CD4-positive, alpha-beta T cell treated with Interleukin-2 at 100 ng/mL for 4 hours (primary cell): ENCODE measurements around the gene SLC35F6.

ENCODE experiments used
- DNase-seq: peaks from one replicate; pipeline ENCODE4 v3.0.0-alpha.2; 2020; ENCODE audit warnings: low spot score

The SLC35F6 gene, protein sequence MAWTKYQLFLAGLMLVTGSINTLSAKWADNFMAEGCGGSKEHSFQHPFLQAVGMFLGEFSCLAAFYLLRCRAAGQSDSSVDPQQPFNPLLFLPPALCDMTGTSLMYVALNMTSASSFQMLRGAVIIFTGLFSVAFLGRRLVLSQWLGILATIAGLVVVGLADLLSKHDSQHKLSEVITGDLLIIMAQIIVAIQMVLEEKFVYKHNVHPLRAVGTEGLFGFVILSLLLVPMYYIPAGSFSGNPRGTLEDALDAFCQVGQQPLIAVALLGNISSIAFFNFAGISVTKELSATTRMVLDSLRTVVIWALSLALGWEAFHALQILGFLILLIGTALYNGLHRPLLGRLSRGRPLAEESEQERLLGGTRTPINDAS

DNA sequence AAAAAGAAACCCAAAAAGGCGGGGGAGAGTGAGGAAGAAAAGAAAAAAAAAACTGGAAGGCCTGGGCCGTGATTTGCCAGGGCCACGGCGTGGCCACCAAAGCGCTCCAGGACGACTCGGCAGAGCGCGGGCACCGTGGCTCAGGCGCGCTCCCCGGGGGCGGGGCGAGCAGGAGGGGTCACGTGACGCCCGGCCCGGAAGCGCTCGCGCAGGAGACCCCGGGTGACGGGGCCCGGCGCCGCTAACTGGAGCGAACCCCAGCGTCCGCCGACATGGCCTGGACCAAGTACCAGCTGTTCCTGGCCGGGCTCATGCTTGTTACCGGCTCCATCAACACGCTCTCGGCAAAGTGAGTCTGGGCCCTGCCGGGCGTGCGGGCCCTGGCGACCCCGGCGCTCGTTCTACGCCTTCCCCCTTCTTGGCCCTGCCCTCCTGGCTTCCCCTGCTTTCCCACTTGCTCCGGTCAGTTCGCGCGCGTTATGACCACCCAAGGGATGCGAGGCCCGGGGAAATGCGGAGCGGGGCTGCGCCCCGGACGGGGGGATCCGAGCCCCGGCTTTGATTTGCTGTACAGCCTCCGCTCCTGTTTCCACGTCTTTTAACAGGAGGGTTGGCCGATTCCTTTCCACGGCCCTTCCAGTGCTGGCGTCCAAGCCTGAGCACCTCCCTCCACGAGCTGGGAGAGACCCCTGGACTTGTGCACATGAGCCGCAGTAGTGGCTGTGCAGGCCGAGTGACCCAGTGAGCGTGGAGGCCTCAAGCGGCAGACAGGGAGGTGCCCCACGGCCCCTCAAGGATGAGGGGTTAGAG is at the start of gene SLC35F6:
Gene SLC35F6 (plus strand): TSS at position 207 of the 810 bp plus-strand sequence. CDS start 66 bp downstream, at position 273.
- peak; percentile 76 for DNase-seq

GRCh38 chr2:26715528-26716270 is 48.4 kb upstream of the SLC35F6 start:
- no peak for DNase-seq

GRCh38 chr2:26716340-26716739 is 47.7 kb upstream of the SLC35F6 start:
- no peak for DNase-seq

GRCh38 chr2:26716769-26717168 is 47.3 kb upstream of the SLC35F6 start:
- no peak for DNase-seq

DNA sequence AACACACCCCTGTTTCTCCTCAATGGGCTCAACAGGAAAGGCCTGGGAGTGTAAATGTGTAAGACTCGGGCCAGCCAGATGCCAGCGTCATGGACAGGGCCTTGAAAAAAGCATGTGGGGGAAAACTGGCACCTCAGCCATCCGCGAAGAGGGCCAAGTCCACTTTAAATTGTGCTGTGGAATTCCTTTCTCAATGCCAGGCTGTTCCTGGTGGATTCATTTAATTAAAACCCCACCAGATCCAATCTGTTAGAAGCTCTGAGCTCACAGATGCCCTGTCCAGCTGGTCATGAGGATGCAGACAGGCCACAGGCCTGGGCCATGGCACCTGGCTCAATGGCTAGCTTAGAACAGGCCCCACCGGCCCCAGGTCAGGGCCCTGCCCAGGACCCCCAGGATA is 46.7 kb upstream of the SLC35F6 start:
- DNase-seq, result no peak

DNA sequence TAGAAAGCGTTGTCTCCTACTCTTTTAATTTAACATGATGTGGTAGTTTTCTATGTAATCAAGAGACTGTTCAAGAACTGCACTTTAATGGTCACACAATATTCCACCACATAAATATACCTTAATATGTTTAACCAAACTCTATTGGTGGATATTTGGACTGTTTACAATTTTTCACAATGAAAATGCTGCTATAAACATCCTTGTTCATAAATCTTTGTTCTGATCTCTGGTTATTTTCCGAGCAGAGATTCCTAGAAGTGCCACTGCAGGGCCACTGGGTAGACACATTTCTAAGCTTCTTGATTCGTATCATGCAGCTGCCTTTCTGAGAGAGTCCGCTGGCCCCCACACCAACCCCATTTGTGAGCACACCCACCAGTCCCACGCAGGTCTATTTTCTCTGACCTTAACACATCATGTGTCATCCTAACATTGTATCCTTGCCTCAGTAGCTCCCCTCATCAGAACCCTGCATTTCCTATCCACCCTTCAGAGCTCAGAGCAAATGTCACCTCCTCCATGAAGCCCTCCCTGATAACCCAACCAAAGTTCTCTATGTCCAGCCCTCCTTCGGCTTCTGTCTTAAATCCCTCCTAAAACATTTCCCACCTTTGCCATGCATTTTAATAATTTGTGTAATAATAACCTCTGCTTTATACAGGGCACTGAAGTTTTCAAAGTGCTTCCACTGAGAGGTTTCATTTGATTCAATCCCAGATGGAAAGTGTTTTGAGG is 45.0 kb upstream of the SLC35F6 start:
- no peak for DNase-seq

- DNase-seq, result no peak
Measured at GRCh38 chr2:26720322-26721114, 43.6 kb upstream of the SLC35F6 start.

DNA sequence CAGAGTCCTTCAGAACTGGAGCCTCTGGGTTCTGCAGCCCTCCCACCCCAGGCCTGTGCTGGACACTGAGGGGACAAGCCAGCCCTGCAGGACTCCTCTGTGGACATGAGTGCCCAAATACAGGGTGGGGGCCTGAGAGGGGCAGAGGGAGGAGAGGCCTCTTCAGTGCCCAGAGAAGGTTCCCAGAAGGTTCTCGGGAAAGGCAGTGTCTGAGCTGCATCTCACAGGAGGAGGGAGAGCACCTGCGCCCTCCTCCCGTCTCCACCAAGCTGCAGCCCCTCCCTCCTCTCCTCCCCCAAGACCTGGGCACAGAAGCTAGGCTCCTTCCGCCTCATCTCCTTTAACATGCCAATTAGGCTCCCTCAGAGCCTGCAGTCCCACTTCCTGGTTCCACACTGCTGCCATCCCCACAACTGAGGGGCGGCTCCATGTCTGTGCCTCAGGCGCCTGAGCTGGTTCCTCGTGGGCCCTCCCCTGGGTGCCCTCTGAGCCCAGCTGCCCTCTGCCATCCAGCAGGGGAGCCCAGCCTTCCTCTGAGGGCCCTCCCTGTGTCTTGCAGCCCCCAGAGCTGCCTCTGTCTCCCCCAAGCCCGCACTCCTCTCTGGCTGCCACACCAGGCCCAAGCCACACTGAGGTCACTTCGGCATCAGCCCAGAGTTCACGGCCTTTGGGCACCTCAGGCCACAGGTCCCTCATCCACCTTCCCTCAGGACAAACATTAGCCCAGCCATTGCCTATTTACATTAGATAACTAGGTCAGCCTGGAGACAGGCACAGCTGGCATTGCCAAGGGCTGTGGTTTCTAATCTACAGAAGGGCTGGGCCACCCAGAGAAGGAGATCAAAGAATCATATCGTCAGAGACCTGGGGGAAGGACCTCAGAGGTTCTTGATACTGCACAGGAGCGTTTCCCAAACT is 42.7 kb upstream of the SLC35F6 start:
- no peak for DNase-seq

DNA sequence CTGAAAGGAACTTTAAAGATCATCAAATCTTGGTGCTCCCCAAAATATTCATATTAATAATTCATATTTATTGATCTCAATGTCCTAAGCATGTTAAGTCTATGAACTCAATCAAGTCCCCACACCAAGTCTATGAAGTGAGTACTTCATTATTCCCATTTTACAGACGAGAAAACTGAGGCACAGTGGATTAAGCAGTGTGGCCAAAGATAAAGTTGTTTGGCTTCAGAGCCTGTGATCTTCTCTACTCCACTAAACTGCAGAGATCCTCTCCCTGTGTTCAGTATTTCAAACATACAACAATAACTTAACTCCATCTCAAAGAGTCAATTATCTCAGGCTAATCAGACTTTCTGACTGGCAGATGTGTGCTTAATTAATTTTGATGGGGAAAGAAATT is 41.8 kb upstream of the SLC35F6 start:
- no peak for DNase-seq

DNA sequence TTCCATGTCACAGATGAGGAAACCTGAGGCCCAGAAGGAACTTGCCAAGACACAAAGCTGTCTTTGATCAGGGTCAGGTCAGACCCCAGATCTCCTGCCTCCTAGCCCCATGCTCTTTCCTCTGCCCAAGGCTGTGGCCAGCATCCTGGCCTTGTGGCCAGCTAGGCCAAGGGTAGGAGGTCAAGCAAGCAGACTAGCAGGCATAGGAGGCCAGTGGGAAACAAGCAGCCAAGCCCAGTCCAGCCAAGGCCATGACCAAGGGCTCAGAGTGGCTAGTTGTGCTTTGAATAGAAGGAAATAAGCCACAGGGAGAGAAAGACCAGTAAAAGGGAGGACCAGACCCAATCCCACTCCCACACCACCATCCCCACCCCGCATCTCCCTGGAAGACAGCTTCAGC is 41.2 kb upstream of the SLC35F6 start:
- DNase-seq, result no peak

DNA sequence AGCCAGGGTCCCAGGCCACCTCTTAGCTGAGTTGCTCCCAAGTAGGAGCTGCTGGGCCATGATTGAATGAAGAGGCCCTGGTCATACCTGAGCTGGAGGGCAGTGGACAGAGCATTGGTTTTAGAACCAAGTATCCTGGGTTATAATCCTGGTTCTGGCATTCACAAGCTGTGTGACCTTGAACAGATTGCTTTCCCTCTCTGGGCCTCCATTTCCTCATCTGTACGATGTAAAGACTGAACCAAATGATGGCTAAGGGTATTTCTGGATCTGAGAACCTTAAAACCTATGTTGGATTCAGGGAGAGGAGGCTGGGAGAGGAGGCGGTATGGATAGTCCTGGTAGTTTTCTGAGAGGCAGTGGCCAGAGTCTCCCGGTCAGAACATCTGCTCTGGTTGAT is 40.6 kb upstream of the SLC35F6 start:
- no peak for DNase-seq

DNA sequence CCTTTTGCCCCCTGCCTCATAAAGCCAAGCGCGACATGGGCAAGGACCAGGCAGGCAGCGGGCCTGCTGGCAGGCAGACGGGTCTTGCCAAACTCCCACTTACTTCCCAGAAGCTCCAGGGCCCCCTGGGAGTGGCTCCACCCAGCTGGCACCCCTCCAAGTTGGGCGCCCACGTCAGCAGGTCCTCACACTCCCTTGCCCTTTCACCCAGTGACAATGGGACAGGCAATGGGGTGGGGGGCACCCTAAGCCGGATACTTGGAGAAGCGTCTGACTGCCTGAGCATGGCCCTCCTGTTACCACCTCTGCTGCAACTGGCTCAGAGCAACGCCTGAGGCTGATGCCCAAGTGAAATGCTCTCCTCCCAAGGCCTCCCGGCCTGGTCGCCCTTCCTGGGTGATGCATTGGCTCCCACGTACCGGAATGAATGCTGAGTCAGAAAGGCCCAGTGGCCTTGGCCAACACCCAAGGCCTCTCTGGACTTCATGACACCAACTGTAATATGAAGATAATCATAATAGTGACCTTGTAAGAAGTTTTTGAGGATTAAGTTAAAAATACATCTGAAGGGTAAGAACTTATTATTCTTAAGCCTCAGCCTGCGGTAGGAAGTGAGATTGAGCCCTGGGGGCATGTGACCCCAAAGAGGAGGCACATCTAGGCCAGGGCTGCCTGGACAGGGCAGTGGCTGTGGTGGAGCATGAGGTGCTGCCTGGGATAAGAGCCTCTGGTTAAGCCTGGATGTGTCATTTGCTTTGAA is 39.9 kb upstream of the SLC35F6 start:
- DNase-seq, result no peak

DNA sequence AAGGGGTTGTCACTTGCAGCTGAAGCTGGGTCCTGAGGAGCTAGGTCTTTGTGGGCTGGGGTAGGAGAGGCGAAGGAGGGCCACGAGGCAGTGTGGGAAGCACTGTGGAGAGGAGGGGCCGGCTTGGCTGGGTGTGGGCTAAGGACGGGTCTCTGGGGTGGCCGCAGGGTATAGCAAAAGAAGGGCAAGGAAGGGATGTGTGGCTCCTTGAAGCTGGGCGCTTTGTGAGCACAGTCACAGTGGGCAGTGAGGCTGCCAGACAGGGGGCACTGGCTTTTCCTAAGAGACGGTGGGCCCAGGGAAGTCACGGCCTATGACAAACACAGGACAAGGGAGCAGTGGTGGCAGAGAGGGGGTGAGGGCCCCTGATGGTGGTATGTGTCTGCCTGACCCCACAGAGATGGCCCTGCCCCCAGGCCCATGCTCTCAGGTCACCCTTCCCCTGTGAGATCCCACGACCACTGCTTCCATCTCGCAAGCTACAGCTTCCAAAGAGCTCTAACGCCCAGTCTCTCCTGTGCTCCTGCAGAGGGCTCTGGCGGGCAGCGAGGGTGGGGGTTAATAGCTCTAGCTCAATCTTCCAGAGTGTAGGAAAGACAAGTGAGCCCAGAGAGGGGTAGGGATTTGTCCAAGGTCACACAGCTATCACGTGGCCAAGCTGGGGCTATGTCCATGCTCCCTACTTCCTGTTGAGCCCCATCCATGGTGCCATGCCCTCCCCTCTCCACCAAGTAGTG is 39.1 kb upstream of the SLC35F6 start:
- no peak for DNase-seq

GRCh38 chr2:26725521-26725820 is 38.6 kb upstream of the SLC35F6 start:
- no peak for DNase-seq

- no peak for DNase-seq
Measured at GRCh38 chr2:26726228-26726627, 37.9 kb upstream of the SLC35F6 start.

- DNase-seq, result no peak
Measured at GRCh38 chr2:26727641-26728561, 36.2 kb upstream of the SLC35F6 start.

- DNase-seq, result no peak
Measured at GRCh38 chr2:26729311-26729710, 34.8 kb upstream of the SLC35F6 start.
